Activated B cell treated with CpG ODN at 0.5 μM for 24 hours (primary cell): ENCODE measurements around the gene APPL1. TPM values are rescaled to one million over a fixed set of nuclear protein-coding genes. Genes with fewer than 3 reads are reported as not detected.
"Not testable (repeated sequence)": the region's sequence is repeated elsewhere in the genome, so short reads cannot be mapped to it uniquely, and the experiment has no call there.

Experiments used
- ATAC-seq: fragments of 200-7000 bp; cut with Tn5 transposase; one replicate; pipeline ENCODE4 v1.10.0; 2021; ENCODE audit warnings: low read depth, mild to moderate bottlenecking, moderate library complexity
- CTCF ChIA-PET: fragments of 350-600 bp; sonication (Branson Sonifier 250); formaldehyde crosslinking; loops from one replicate; lab custom pipeline; 2021; ENCODE audit warnings: antibody characterized with exemption; lab: Charles Lee
- POLR2A ChIA-PET: fragments of 350-600 bp; sonication (Branson Sonifier 250); formaldehyde crosslinking; loops from one replicate; lab custom pipeline; 2021; ENCODE audit warnings: antibody characterized with exemption; lab: Charles Lee
- DNase-seq: peaks from one replicate; pipeline ENCODE4 v3.0.0; 2022
- H3K27ac Mint-ChIP-seq: one replicate; pipeline ENCODE4 v1.8.0; 2020; ENCODE audit warnings: mixed read lengths
- H3K27me3 Mint-ChIP-seq: one replicate; pipeline ENCODE4 v1.8.0; 2021; ENCODE audit warnings: mixed read lengths
- H3K36me3 Mint-ChIP-seq: one replicate; pipeline ENCODE4 v1.8.0; 2021; ENCODE audit warnings: low read depth, mixed read lengths
- H3K4me1 Mint-ChIP-seq: one replicate; pipeline ENCODE4 v1.8.0; 2021; ENCODE audit warnings: mixed read lengths
- H3K4me3 Mint-ChIP-seq: one replicate; pipeline ENCODE4 v1.8.0; 2020; ENCODE audit warnings: mild to moderate bottlenecking, mixed read lengths
- H3K9me3 Mint-ChIP-seq: one replicate; pipeline ENCODE4 v1.8.0; 2020; ENCODE audit warnings: mixed read lengths
- intact Hi-C: fragments of 100-400 bp; cut with micrococcal nuclease; formaldehyde crosslinking; loops from one replicate; pipeline ENCODE4 v1.15.1; 2024
- total RNA-seq: library from RNA; stranded (reverse); gene quantifications from 2 replicates; pipeline ENCODE4 v1.2.3, GENCODE V29; 2022
- TF ChIP-seq, protein P1 (sequence below): fragments of 200-600 bp; IDR thresholded peaks from one replicate; pipeline ENCODE4 v1.8.0; 2022; ENCODE audit warnings: antibody characterized with exemption, mild to moderate bottlenecking

Gene APPL1
- total RNA-seq, 1 donor from 2014 or later: 62.0 TPM

- intact Hi-C loops: no loop called here
- ATAC-seq (no peak), DNase-seq (no peak)
- Mint-ChIP-seq H3K9me3 (no peaks in the 10 kb centered on the region), H3K4me3 (no peak within 1 kb of the TSS), H3K27ac (no peak within 1 kb of the TSS), H3K4me1 (no peaks in the 10 kb centered on the region), H3K27me3 (peaks cover 18% of the 10 kb centered on the region), H3K36me3 (no peaks in the 10 kb centered on the region)
- POLR2A ChIA-PET: no interaction called here
- CTCF ChIA-PET: no interaction called here
- TF ChIP-seq, protein P1, sequence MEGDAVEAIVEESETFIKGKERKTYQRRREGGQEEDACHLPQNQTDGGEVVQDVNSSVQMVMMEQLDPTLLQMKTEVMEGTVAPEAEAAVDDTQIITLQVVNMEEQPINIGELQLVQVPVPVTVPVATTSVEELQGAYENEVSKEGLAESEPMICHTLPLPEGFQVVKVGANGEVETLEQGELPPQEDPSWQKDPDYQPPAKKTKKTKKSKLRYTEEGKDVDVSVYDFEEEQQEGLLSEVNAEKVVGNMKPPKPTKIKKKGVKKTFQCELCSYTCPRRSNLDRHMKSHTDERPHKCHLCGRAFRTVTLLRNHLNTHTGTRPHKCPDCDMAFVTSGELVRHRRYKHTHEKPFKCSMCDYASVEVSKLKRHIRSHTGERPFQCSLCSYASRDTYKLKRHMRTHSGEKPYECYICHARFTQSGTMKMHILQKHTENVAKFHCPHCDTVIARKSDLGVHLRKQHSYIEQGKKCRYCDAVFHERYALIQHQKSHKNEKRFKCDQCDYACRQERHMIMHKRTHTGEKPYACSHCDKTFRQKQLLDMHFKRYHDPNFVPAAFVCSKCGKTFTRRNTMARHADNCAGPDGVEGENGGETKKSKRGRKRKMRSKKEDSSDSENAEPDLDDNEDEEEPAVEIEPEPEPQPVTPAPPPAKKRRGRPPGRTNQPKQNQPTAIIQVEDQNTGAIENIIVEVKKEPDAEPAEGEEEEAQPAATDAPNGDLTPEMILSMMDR: no peak
These were observed 64.8 kb downstream of the APPL1 start, which contains the start of gene ASB14 for GRCh38 chr3:57292159-57292896. ASB14 (minus strand) TSS chr3:57292685; CDS start chr3:57292033, 652 bp downstream.

GRCh38 chr3:57292897-57293526 is 65.5 kb downstream of the APPL1 start:
- POLR2A ChIA-PET: no interaction called here
- no peak for DNase-seq
- Mint-ChIP-seq H3K27ac (no peak overlapping the region), H3K4me3 (no peak overlapping the region), H3K9me3 (no peaks in the 10 kb centered on the region), H3K36me3 (no peaks in the 10 kb centered on the region), H3K27me3 (peaks cover 23% of the 10 kb centered on the region), H3K4me1 (no peaks in the 10 kb centered on the region)
- no peak for ATAC-seq
- CTCF ChIA-PET: no interaction called here
- TF ChIP-seq, protein P1: no peak
- intact Hi-C loops: no loop called here

DNA sequence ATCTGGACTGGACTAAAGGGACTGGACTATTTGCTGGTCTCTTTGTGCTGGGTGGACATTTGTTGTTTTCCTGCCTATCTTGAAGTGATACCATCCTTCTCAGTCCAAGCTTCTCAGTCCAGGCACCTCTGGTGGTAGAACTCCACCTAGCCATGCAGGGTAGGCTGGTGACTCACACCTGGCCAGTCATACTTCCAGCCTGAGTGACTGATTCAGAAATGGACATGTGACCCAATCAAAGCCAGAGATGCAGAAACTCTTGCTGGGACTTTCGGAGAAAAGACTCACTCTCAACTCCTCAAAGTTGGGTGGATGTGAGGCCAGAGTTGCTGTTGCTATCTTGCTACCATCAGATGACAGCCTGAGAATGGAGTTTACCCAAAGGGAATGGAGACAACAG is 70.5 kb downstream of the APPL1 start:
- DNase-seq (no peak), ATAC-seq (no peak)
- no peak overlapping the region for H3K4me3 Mint-ChIP-seq
- no peaks in the 10 kb centered on the region for H3K4me1 Mint-ChIP-seq
- H3K36me3 Mint-ChIP-seq: no peaks in the 10 kb centered on the region
- intact Hi-C loops: no loop called here
- TF ChIP-seq, protein P1: no peak
- POLR2A ChIA-PET: no interaction called here
- H3K27me3 Mint-ChIP-seq: peaks cover 22% of the 10 kb centered on the region
- H3K27ac Mint-ChIP-seq: no peak overlapping the region
- CTCF ChIA-PET: no interaction called here
- H3K9me3 Mint-ChIP-seq: no peaks in the 10 kb centered on the region

DNA sequence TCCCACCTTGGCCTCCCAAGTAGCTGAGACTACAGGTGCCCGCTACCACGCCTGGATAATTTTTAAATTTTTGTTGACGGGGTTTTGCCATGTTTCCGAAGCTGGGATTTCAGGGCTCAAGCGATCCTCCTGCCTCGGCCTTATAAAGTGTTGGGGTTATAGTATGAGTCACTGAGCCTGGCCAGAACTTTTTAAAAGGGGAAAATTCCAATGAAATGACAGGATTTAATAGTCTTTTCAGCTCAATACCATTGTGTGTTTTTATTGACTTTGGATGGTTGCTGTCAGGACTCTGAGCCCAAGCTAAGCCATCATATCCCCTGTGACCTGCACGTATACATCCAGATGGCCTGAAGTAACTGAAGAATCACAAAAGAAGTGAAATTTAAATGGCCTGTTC is 76.0 kb downstream of the APPL1 start:
- H3K4me1 Mint-ChIP-seq, ATAC-seq, H3K27ac Mint-ChIP-seq, H3K36me3 Mint-ChIP-seq, DNase-seq, CTCF ChIA-PET, intact Hi-C loops, H3K9me3 Mint-ChIP-seq, POLR2A ChIA-PET, H3K4me3 Mint-ChIP-seq: not testable (repeated sequence)
- peaks cover 17% of the 10 kb centered on the region for H3K27me3 Mint-ChIP-seq

- no peaks in the 10 kb centered on the region for H3K36me3 Mint-ChIP-seq
- TF ChIP-seq, protein P1: no peak
These were observed 82.3 kb downstream of the APPL1 start for GRCh38 chr3:57309769-57310360.

More at GRCh38 chr3:57309769-57310360, 82.3 kb downstream of the APPL1 start:
- H3K27ac Mint-ChIP-seq: no peak overlapping the region
- ChIA-PET CTCF (no interaction called here), POLR2A (no interaction called here)
- no peak for DNase-seq
- intact Hi-C loops: no loop called here
- H3K9me3 Mint-ChIP-seq: no peaks in the 10 kb centered on the region
- ATAC-seq: no peak
- peaks cover 7% of the 10 kb centered on the region for H3K27me3 Mint-ChIP-seq
- H3K4me1 Mint-ChIP-seq: no peaks in the 10 kb centered on the region
- H3K4me3 Mint-ChIP-seq: no peak overlapping the region
